ENCODE measurements around the gene DKK1. TPM values are rescaled to one million over a fixed set of nuclear protein-coding genes. Genes with fewer than 3 reads are reported as not detected.

Gene DKK1
- total and polyA plus RNA-seq, 7 donors = 0.09 to 0.77 (median 0.20) TPM; not detected in 1

DNA sequence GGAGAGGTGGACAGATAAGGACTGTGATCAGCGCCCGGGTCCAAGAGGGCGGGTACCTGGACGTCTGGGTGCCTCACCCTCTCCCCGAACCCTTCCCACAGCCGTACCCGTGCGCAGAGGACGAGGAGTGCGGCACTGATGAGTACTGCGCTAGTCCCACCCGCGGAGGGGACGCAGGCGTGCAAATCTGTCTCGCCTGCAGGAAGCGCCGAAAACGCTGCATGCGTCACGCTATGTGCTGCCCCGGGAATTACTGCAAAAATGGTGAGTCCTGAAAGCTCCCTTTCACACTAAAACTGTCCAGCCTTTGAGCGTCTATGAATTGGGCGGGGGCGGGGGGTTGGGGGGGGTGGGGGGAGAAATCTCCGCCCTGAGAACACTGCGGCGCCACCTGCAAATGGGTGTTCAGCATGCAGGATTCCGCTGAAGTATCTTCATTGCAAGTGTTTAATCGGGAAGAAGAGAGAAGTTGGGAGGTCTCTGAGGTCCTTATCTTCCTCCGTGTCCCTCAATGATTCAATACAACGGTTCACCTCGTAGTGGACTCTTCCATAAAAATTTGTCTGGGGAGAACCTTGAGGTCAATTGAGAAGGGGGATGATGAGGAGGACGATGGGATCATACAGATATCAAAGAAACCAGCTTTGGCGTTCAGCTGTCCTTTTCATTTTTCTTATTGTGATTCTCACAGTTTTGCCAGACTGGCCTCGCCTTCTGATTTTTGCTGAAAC, 906 bp downstream of the DKK1 start:
- no peaks in the 10 kb centered on the region for H3K36me3 ChIP-seq (ENCODE audit: insufficient read depth in 1 of 2, low read depth in 1 of 2)
- 8 to 9% (median 8%) methylated on average over 36 of the region's 36 CpGs for WGBS, 3 donors
- no peaks in the 10 kb centered on the region for H3K27me3 ChIP-seq (ENCODE audit: insufficient read depth in 3 of 3, low read length in 2 of 3)
- H3K27ac ChIP-seq = no peak overlapping the region
- TF ChIP-seq, protein P1, sequence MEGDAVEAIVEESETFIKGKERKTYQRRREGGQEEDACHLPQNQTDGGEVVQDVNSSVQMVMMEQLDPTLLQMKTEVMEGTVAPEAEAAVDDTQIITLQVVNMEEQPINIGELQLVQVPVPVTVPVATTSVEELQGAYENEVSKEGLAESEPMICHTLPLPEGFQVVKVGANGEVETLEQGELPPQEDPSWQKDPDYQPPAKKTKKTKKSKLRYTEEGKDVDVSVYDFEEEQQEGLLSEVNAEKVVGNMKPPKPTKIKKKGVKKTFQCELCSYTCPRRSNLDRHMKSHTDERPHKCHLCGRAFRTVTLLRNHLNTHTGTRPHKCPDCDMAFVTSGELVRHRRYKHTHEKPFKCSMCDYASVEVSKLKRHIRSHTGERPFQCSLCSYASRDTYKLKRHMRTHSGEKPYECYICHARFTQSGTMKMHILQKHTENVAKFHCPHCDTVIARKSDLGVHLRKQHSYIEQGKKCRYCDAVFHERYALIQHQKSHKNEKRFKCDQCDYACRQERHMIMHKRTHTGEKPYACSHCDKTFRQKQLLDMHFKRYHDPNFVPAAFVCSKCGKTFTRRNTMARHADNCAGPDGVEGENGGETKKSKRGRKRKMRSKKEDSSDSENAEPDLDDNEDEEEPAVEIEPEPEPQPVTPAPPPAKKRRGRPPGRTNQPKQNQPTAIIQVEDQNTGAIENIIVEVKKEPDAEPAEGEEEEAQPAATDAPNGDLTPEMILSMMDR (IDR thresholded peaks at IDR 0.05) = no peak
- no peaks in the 10 kb centered on the region for H3K4me1 ChIP-seq
- no peak for DNase-seq
- peak; percentile 2 to 30 (median 24) for ATAC-seq
- no peaks in the 10 kb centered on the region for H3K9me3 ChIP-seq
- intact Hi-C loops (cut with DNase I) = loop anchor here in 1 of 2 donors (5.0 kb wide), 1 partner anchor 167 kb away; no protein-coding TSS in a partner anchor
- H3K4me3 ChIP-seq = peak overlapping the region; percentile 74

DNA sequence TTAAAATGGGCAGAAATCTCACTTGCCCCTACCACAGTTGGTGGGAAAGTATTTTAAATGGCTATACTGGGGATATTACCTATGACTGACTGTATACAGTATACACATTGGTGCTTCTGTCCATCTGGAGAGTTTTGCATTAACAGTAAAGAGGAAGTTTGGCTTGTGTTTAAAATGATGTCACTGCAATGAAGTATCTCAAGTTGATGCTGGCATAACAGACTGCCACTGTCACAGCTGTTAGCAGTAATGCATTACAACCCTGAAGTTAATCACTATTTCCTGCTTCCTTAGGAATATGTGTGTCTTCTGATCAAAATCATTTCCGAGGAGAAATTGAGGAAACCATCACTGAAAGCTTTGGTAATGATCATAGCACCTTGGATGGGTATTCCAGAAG, 1.9 kb downstream of the DKK1 start:
- TF ChIP-seq, protein P1 (IDR thresholded peaks at IDR 0.05) = no peak
- H3K27me3 ChIP-seq (ENCODE audit: insufficient read depth in 3 of 3, low read length in 2 of 3) = no peaks in the 10 kb centered on the region
- no peak overlapping the region for H3K27ac ChIP-seq
- H3K4me3 ChIP-seq = no peak overlapping the region
- WGBS, 3 donors = 49 to 69% (median 51%) methylated on average over 1 of the region's 1 CpG
- no peak for DNase-seq
- H3K4me1 ChIP-seq = no peaks in the 10 kb centered on the region
- no peaks in the 10 kb centered on the region for H3K9me3 ChIP-seq
- no peaks in the 10 kb centered on the region for H3K36me3 ChIP-seq (ENCODE audit: insufficient read depth in 1 of 2, low read depth in 1 of 2)
- intact Hi-C loops (cut with DNase I) = loop anchor here in 1 of 2 donors (5.0 kb wide), 1 partner anchor 166 kb away; no protein-coding TSS in a partner anchor
- no peak for ATAC-seq

DNA sequence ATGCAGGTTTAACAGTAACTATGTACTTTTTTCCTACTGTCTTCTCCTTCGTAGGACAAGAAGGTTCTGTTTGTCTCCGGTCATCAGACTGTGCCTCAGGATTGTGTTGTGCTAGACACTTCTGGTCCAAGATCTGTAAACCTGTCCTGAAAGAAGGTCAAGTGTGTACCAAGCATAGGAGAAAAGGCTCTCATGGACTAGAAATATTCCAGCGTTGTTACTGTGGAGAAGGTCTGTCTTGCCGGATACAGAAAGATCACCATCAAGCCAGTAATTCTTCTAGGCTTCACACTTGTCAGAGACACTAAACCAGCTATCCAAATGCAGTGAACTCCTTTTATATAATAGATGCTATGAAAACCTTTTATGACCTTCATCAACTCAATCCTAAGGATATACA, 2.4 kb downstream of the DKK1 start:
- ATAC-seq (no peak), DNase-seq (no peak)
- H3K4me1 ChIP-seq = no peaks in the 10 kb centered on the region
- intact Hi-C loops (cut with DNase I) = loop anchor here in 1 of 2 donors (5.0 kb wide), 1 partner anchor 166 kb away; no protein-coding TSS in a partner anchor
- TF ChIP-seq, protein P1 (IDR thresholded peaks at IDR 0.05) = no peak
- H3K27me3 ChIP-seq (ENCODE audit: insufficient read depth in 3 of 3, low read length in 2 of 3) = no peaks in the 10 kb centered on the region
- H3K36me3 ChIP-seq (ENCODE audit: insufficient read depth in 1 of 2, low read depth in 1 of 2) = no peaks in the 10 kb centered on the region
- H3K27ac ChIP-seq = no peak overlapping the region
- H3K9me3 ChIP-seq = no peaks in the 10 kb centered on the region
- WGBS, 3 donors = 77 to 85% (median 79%) methylated on average over 4 of the region's 4 CpGs
- no peak overlapping the region for H3K4me3 ChIP-seq

DNA sequence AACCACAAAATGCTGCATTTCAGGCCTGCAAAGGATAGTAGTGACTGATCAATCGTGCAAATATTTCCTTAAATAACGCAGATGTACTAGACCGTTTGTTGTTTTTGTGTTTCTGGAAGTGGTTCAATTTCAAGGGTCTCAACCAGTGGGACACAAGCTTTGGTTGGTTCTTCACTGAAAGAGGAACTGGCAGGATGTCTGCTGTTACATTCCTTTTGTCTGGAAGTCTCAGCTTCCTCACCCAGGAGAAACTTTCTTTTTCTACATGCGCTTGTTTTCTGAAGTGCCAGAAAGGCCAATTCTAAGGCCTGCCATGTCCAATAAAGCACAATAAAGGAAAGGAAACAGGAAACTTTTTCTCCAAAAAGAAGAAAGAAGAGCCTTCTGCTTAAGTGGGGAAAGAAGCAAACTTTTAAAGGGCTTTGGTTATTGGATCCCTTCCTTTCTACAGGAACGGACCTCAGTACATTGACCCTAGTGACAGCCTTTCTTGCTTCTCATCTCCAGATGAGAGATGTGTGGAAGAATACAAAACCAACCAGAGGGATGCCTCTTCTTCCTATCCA, 4.1 kb downstream of the DKK1 start:
- 65 to 73% (median 70%) methylated on average over 5 of the region's 5 CpGs for WGBS, 3 donors
- Histone ChIP-seq H3K4me3 (no peak overlapping the region), H3K27me3 (ENCODE audit: insufficient read depth in 3 of 3, low read length in 2 of 3) (no peaks in the 10 kb centered on the region), H3K9me3 (no peaks in the 10 kb centered on the region), H3K36me3 (ENCODE audit: insufficient read depth in 1 of 2, low read depth in 1 of 2) (no peaks in the 10 kb centered on the region), H3K27ac (no peak overlapping the region), H3K4me1 (no peaks in the 10 kb centered on the region)
- DNase-seq (no peak), ATAC-seq (no peak)
- TF ChIP-seq, protein P1 (IDR thresholded peaks at IDR 0.05) = no peak
- intact Hi-C loops (cut with DNase I) = loop anchor here in 1 of 2 donors (5.0 kb wide), 1 partner anchor 164 kb away; no protein-coding TSS in a partner anchor
